Stomach smooth muscle (tissue), 2 donors: ENCODE results near the gene SMURF2.

ENCODE experiments used
- H3K27ac ChIP-seq: one replicate; pipeline ENCODE4 v1.7.0; 2013; ENCODE audit warnings: mild to moderate bottlenecking, low read length, inconsistent platforms
- H3K27me3 ChIP-seq, 2 donors: one replicate each; pipeline ENCODE4 v1.7.0; 2013; ENCODE audit warnings: low read length in 2 of 2; ENCODE audit not compliant: insufficient read depth in 2 of 2, control insufficient read depth in 1 of 2
- H3K36me3 ChIP-seq, 2 donors: one replicate each; pipeline ENCODE4 v1.7.0; 2013; ENCODE audit warnings: low read length in 2 of 2; ENCODE audit not compliant: control insufficient read depth in 2 of 2, insufficient read depth in 2 of 2
- H3K4me1 ChIP-seq: one replicate; pipeline ENCODE4 v1.7.0; 2013; ENCODE audit warnings: low read length; ENCODE audit not compliant: control insufficient read depth, insufficient read depth
- H3K4me3 ChIP-seq, 2 donors: one replicate each; pipeline ENCODE4 v1.7.0; 2013; ENCODE audit warnings: low read length in 2 of 2
- H3K9ac ChIP-seq, 2 donors: one replicate each; pipeline ENCODE4 v1.7.0; 2013; ENCODE audit warnings: low read length in 2 of 2, mild to moderate bottlenecking in 1 of 2
- H3K9me3 ChIP-seq, 2 donors: one replicate each; pipeline ENCODE4 v1.7.0; 2013; ENCODE audit warnings: low read length in 2 of 2; ENCODE audit not compliant: control insufficient read depth in 2 of 2
- donor health status: healthy.
- donor health status: Pancreatic carcinoma.

The SMURF2 gene

DNA sequence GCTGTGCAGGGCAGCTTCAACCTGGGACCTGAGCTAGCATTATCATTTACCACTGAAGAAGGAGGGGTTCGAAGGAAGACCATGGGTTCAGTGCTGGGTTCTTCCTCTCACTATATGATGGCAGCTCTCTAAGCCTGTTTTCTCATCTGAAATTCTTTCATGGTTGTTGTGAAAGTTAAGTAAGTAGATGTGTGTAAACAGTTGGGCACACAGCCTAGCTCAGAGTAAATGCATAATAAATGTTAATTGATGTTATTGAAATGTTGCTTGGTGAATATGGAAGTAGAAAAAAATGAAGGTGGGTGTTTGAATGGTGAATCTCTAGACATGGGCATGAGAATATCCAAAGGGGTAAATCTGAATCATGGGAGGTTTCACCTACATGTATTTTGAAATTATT is 146.3 kb downstream of the SMURF2 start:
- H3K4me1 ChIP-seq = no peaks in the 10 kb centered on the region
- no peak overlapping the region for H3K9ac ChIP-seq
- H3K4me3 ChIP-seq = no peak overlapping the region
- no peaks in the 10 kb centered on the region for H3K9me3 ChIP-seq
- no peaks in the 10 kb centered on the region for H3K27me3 ChIP-seq
- no peak overlapping the region for H3K27ac ChIP-seq
- H3K36me3 ChIP-seq = peaks cover 32 to 49% of the 10 kb centered on the region in 2 donors

DNA sequence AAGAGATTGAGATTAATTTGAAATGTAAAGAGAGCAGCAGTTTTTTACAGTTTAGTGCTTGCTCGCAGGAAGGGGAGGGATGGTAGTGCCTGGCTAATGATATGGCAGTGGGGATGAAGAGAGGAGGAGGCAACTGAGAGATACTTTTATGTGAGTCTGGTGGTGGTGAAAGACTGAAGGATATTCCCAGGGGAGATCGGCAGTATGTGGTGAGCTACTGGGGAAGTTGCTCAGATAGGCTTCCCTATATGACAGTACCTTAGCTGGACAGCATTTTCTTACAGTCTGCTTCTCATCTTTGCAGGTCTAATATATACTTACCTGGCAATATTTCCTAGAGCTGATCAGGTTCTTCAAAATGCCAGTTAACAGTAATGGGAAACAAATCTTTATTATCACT is 146.7 kb downstream of the SMURF2 start:
- no peaks in the 10 kb centered on the region for H3K9me3 ChIP-seq
- H3K4me3 ChIP-seq = no peak overlapping the region
- H3K27me3 ChIP-seq = no peaks in the 10 kb centered on the region
- H3K36me3 ChIP-seq = peaks cover 31 to 47% of the 10 kb centered on the region in 2 donors
- no peaks in the 10 kb centered on the region for H3K4me1 ChIP-seq
- H3K27ac ChIP-seq = no peak overlapping the region
- no peak overlapping the region for H3K9ac ChIP-seq

DNA sequence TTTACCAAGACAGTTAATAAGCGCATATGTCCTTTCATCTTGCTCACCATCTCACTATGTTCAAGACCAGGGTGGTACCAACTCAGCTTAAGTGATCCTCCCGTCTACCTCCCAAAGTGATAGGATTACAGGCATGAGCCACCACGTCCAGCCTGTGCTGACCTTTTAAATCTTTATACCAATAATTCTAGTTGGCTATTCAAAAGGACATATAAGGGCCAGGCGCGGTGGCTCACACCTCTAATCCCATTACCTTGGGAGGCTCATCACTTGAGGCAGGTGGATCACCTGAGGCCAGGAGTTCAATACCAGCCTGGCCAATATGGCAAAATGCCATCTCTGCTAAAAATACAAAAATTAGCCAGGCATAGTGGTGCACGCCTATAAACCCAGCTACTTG is 152.9 kb downstream of the SMURF2 start:
- no peak overlapping the region for H3K9ac ChIP-seq
- peaks cover 11 to 35% of the 10 kb centered on the region in 2 donors for H3K36me3 ChIP-seq
- no peak overlapping the region for H3K27ac ChIP-seq
- H3K4me1 ChIP-seq = peaks cover 9% of the 10 kb centered on the region
- H3K9me3 ChIP-seq = no peaks in the 10 kb centered on the region
- H3K4me3 ChIP-seq = no peak overlapping the region
- no peaks in the 10 kb centered on the region for H3K27me3 ChIP-seq

DNA sequence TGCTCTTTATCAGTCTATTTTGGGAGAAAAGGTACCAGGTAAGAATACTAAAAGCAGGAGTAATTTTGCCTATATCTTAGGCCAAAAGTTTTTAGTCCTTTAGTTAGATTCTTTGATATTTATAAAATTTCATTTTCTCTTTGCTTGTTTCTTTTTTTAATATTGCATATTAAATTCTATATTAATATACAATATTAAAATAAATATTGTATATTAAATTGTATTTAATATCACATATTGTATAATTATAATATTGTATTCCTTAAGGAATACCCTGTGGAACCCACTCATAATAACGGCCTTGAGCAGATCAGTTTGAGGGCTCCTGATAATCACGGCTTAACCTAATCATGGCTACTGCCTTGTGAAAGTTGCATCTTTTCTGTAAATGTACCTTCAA is 153.4 kb downstream of the SMURF2 start:
- Histone ChIP-seq H3K27ac (no peak overlapping the region), H3K4me1 (peaks cover 14% of the 10 kb centered on the region), H3K9ac (no peak overlapping the region), H3K36me3 (peaks cover 15 to 40% of the 10 kb centered on the region in 2 donors), H3K9me3 (no peaks in the 10 kb centered on the region), H3K27me3 (no peaks in the 10 kb centered on the region), H3K4me3 (peak overlapping the region in 1 of 2 donors; percentile 100)

DNA sequence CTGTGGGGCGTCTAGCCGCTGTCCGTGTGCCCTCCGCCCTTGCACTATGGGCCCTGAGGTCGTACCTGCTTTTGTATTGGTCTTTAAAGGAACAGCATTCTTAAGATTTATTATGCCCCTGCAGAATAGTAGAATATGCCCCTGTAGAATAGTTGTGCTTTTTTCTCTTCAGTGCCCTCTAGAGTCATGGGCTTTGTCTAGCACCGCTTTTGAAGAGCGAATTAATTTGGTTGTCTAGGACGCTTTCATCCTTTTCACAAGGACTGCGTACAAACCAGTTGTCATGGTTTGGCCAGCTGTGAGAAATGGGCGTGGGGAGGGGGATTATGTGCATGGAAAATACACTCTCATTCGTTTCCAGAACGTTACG is 154.7 kb downstream of the SMURF2 start:
- H3K9ac ChIP-seq = peak overlapping the region; percentile 100
- H3K4me1 ChIP-seq = peaks cover 21% of the 10 kb centered on the region
- peak overlapping the region; percentile 100 for H3K27ac ChIP-seq
- no peaks in the 10 kb centered on the region for H3K9me3 ChIP-seq
- H3K36me3 ChIP-seq = peaks cover 28 to 43% of the 10 kb centered on the region in 2 donors
- H3K27me3 ChIP-seq = no peaks in the 10 kb centered on the region
- H3K4me3 ChIP-seq = peak overlapping the region; percentile 98 to 100

DNA sequence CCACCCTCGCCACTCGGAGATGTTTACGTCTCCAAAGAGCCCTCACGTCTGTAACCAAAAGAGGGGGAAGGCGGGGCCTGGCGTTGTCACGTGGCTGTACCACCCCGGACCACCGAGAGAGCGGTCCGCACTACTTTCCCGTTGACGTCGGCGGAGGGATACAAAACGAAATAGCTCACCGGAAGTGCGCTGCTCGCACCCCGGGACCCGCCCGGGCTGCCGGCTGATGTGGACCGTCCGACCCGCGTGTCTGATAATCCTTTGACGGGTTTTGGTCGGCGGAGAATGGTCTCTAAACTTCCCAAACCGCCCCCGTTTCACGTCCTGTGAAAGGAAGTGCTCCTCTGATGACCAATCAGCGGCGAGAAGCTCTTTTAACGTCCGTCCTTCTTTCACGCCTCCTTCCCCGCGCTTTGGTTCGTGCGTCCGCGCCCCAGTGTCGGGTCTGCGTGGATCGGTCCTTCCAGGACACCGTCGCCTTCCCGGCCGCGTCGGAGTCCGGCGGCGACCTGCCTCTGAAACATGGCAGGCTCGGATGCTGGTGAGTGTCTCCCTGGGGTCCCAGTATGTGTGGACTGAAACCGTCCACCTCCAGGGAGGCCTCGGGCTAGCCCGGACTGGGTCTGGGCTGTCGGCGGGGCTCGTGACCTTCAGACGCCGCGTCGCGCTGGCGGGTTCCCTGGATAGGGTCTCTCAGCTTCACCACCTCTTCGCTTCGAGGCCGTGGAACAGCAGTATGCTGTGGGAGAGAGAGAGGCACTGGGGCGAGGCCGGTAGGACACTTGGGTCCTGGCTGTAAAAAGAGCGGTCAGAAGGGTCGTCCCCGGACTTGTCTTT is 155.3 kb downstream of the SMURF2 start, which contains the start of gene CEP95:
CEP95 (plus strand) TSS at position 402 of the 837 bp plus-strand sequence; CDS start at position 523, 121 bp downstream.
- H3K27me3 ChIP-seq = no peaks in the 10 kb centered on the region
- peak within 1 kb of the TSS; percentile 100 for H3K9ac ChIP-seq

DNA sequence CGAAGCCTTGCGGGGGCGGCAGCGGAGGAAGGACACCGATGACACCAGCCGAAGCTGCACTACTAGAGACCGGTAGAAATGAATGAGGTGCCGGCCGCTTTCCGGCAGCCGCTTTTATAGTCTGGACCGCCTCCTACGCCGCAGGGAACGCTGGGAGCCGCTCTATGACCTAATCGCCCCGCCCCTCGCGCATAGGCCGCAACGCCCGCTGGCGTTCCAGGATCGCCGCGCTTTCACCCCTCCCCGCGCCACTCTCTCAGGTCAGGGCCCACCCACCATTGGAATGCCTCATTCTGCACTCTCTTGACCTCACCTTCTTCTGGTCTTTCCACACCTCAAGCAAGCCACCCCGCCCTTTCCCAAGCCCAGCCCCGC is 155.9 kb downstream of the SMURF2 start, which contains the start of gene DDX5:
DDX5 (minus strand) TSS at position 89 of the 375 bp plus-strand sequence. CDS start 170 bp downstream, outside the sequence.
- peak within 1 kb of the TSS; percentile 100 for H3K9ac ChIP-seq
- peak within 1 kb of the TSS; percentile 98 to 100 for H3K4me3 ChIP-seq
- no peaks in the 10 kb centered on the region for H3K9me3 ChIP-seq
- H3K36me3 ChIP-seq = peaks cover 38 to 45% of the 10 kb centered on the region in 2 donors
- peak within 1 kb of the TSS; percentile 100 for H3K27ac ChIP-seq
- no peaks in the 10 kb centered on the region for H3K27me3 ChIP-seq
- H3K4me1 ChIP-seq = peaks cover 29% of the 10 kb centered on the region

More for the DNA sequence above, 155.3 kb downstream of the SMURF2 start, which contains the start of gene CEP95:
- peaks cover 24% of the 10 kb centered on the region for H3K4me1 ChIP-seq
- peak within 1 kb of the TSS; percentile 98 to 100 for H3K4me3 ChIP-seq
- H3K36me3 ChIP-seq = peaks cover 32 to 45% of the 10 kb centered on the region in 2 donors
- no peaks in the 10 kb centered on the region for H3K9me3 ChIP-seq
- H3K27ac ChIP-seq = peak within 1 kb of the TSS; percentile 100

DNA sequence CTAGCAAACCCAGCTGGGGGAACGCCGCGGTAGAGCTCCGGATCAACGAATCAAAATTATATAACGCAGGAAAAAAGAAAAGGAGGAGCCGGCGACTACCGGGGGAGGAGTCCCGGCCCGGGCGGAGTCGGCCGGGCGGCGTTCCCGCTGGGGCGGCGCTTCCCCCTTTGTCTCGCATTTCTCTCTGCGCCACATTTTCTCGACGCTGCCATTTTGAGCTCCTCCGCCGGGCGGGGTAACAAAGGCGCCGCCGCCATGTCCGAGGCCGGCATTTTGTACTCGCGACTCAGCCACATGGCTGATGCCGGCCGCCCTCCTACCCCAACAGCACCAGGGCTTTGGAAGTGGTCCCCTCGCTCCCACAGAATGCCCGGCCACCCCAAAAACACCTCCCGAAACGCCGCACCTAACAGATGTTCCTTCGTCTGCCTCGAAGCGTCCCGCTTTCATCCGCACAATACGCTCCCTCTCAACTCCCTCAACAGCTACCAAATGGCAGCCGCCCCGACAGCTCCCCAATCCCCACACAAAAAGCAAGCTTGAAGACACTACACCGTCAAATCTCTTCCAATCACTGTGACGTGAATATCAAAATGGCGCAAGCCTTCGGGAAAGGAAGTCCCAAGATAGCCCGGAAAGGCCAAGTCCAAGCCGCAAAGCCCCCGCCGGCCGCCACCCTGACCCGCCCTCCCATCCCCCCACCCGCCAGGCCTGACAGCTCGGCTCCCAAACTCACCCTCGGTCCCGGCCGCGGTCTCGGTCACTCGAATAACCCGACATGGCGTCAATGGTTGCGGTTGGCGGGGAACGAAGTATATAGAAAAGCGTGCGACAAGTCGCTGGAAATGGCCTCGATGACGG is 156.5 kb downstream of the SMURF2 start:
- Histone ChIP-seq H3K36me3 (peaks cover 43 to 51% of the 10 kb centered on the region in 2 donors), H3K9ac (peak overlapping the region; percentile 100), H3K27ac (peak overlapping the region; percentile 100), H3K27me3 (no peaks in the 10 kb centered on the region), H3K4me3 (peak overlapping the region; percentile 98 to 100), H3K4me1 (peaks cover 29% of the 10 kb centered on the region), H3K9me3 (no peaks in the 10 kb centered on the region)

DNA sequence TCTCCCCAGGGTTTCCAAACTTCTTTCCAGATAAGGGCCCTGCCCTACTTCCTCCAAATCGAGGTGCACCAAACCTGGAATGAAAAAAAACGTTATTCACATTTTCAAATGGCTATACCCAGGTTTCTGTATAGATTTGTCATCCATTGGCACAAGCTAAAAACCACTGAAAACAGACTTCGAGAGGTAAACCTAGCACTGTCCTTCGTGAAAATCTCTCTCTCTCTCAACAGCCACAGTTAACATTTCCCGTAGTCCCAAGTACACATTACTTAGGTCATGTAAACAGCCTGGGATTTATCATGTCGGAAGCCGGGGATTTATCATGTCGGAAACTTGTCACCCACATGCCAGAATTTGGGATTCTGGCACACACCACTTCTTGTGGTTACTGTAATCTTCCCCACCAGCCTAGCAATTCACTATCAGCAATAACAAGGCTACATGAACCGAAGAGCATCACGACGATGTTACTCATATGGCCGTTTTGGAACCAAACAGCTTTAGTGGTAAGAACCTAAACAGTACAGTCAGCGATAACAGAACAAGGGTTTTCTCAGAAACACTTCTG is 157.3 kb downstream of the SMURF2 start:
- no peaks in the 10 kb centered on the region for H3K9me3 ChIP-seq
- peak overlapping the region; percentile 100 for H3K9ac ChIP-seq
- H3K27ac ChIP-seq = peak overlapping the region; percentile 100
- H3K27me3 ChIP-seq = no peaks in the 10 kb centered on the region
- H3K4me3 ChIP-seq = peak overlapping the region; percentile 98 to 100
- peaks cover 32% of the 10 kb centered on the region for H3K4me1 ChIP-seq
- peaks cover 49 to 53% of the 10 kb centered on the region in 2 donors for H3K36me3 ChIP-seq
